ENCODE data around the gene RS1. TPM values are rescaled to one million over a fixed set of nuclear protein-coding genes. Genes with fewer than 3 reads are reported as not detected.
A peak's percentile ranks its signal among the peaks of the same experiment; 100 is the strongest.

The RS1 gene
- total RNA-seq, result not detected in 2 replicates

- DNase-seq (ENCODE audit: low read depth, low spot score), result no peak
Observed at GRCh38 chrX:18672008-18672407, at the start of gene RS1. Gene RS1 (minus strand): TSS chrX:18672108. CDS start chrX:18672068, 40 bp downstream.

GRCh38 chrX:18719852-18720251 is 47.9 kb upstream of the RS1 start:
- no peak for DNase-seq (ENCODE audit: low read depth, low spot score)

- no peak for DNase-seq (ENCODE audit: low read depth, low spot score)
Observed at GRCh38 chrX:18714910-18715309, 43.0 kb upstream of the RS1 start.

GRCh38 chrX:18709833-18710232 is 37.9 kb upstream of the RS1 start:
- no peak for DNase-seq (ENCODE audit: low read depth, low spot score)

GRCh38 chrX:18707426-18708049 is 35.6 kb upstream of the RS1 start, which contains the start of gene PPEF1:
Gene PPEF1 (plus strand): TSS chrX:18707645. CDS start chrX:18707781, 136 bp downstream.
- no peak for DNase-seq (ENCODE audit: low read depth, low spot score)

GRCh38 chrX:18702362-18703195 is 30.7 kb upstream of the RS1 start:
- no peak for DNase-seq (ENCODE audit: low read depth, low spot score)

- DNase-seq (ENCODE audit: low read depth, low spot score), result peak; percentile 26
Observed at GRCh38 chrX:18701621-18702361, 29.9 kb upstream of the RS1 start.

- no peak for DNase-seq (ENCODE audit: low read depth, low spot score)
Observed at GRCh38 chrX:18698737-18699650, 27.1 kb upstream of the RS1 start.

- no peak for DNase-seq (ENCODE audit: low read depth, low spot score)
Observed at GRCh38 chrX:18696653-18697052, 24.7 kb upstream of the RS1 start.

- DNase-seq (ENCODE audit: low read depth, low spot score), result no peak
Observed at GRCh38 chrX:18692541-18692940, 20.6 kb upstream of the RS1 start.

GRCh38 chrX:18691431-18691830 is 19.5 kb upstream of the RS1 start:
- DNase-seq (ENCODE audit: low read depth, low spot score), result no peak

GRCh38 chrX:18687856-18688495 is 16.1 kb upstream of the RS1 start:
- no peak for DNase-seq (ENCODE audit: low read depth, low spot score)

GRCh38 chrX:18682979-18683387 is 11.1 kb upstream of the RS1 start:
- DNase-seq (ENCODE audit: low read depth, low spot score), result no peak

- DNase-seq (ENCODE audit: low read depth, low spot score), result no peak
Observed at GRCh38 chrX:18681996-18682395, 10.1 kb upstream of the RS1 start.

GRCh38 chrX:18677161-18677869 is 5.4 kb upstream of the RS1 start:
- no peak for DNase-seq (ENCODE audit: low read depth, low spot score)

GRCh38 chrX:18676470-18676869 is 4.6 kb upstream of the RS1 start:
- no peak for DNase-seq (ENCODE audit: low read depth, low spot score)

- DNase-seq (ENCODE audit: low read depth, low spot score), result no peak
Observed at GRCh38 chrX:18676050-18676449, 4.1 kb upstream of the RS1 start.

GRCh38 chrX:18674788-18675735 is 3.2 kb upstream of the RS1 start:
- DNase-seq (ENCODE audit: low read depth, low spot score), result peak; percentile 10

- DNase-seq (ENCODE audit: low read depth, low spot score), result no peak
Observed at GRCh38 chrX:18674417-18674787, 2.5 kb upstream of the RS1 start.
